NB4 (cell line): Measurements from ENCODE around the gene CCR7.

Source experiments
- CTCF ChIP-seq: IDR thresholded peaks from one replicate; pipeline ENCODE4 v1.5.1; 2012; ENCODE audit warnings: low read depth, low read length
- MAX ChIP-seq: IDR thresholded peaks from 2 replicates; pipeline ENCODE4 v1.6.1; 2011; ENCODE audit warnings: low read depth, low read length
- POLR2A ChIP-seq: IDR thresholded peaks from 2 replicates; pipeline ENCODE4 v1.6.1; 2011; ENCODE audit warnings: mild to moderate bottlenecking; ENCODE audit not compliant: insufficient read length; ENCODE audit errors: extremely low read depth

- no peak for TF ChIP-seq CTCF
- no peak for TF ChIP-seq POLR2A
- TF ChIP-seq MAX, result no peak
These were observed 23.3 kb upstream of the CCR7 start for GRCh38 chr17:40588552-40588951.
